Neutrophil (primary cell): ENCODE data around the gene RBMS3.

Source experiments
- H3K27ac ChIP-seq: fragments of 200-600 bp; sonication (generic); 2 replicates; pipeline ENCODE4 v1.5.1; 2016; ENCODE audit warnings: mild to moderate bottlenecking, moderate library complexity
- H3K27me3 ChIP-seq: fragments of 200-600 bp; sonication (generic); 2 replicates; pipeline ENCODE4 v1.6.0; 2016; ENCODE audit warnings: mild to moderate bottlenecking
- H3K36me3 ChIP-seq: fragments of 200-600 bp; sonication (generic); 2 replicates; pipeline ENCODE4 v1.5.1; 2017
- H3K4me1 ChIP-seq, 2 experiments: fragments of 200-600 bp in 1 of 2; sonication (generic) in 1 of 2; 1 replicate in 1 of 2; 2 replicates in 1 of 2; pipeline versions ENCODE4 v1.5.1 to v1.6.1; 2013 to 2016; ENCODE audit warnings: low read depth in 1 of 2, low read length in 1 of 2, mild to moderate bottlenecking in 1 of 2, moderate library complexity in 1 of 2; ENCODE audit not compliant: control insufficient read depth in 1 of 2, insufficient read depth in 1 of 2
- H3K4me3 ChIP-seq, 2 experiments: fragments of 200-600 bp in 1 of 2; sonication (generic) in 1 of 2; 1 replicate in 1 of 2; 2 replicates in 1 of 2; pipeline ENCODE4 v1.5.1; 2013 to 2016; ENCODE audit warnings: low read depth in 1 of 2, low read length in 1 of 2, mild to moderate bottlenecking in 1 of 2, moderate library complexity in 1 of 2
- H3K9me3 ChIP-seq: fragments of 200-600 bp; sonication (generic); 2 replicates; pipeline ENCODE4 v1.5.1; 2016
- TF ChIP-seq, protein P1 (sequence below): fragments of 200-600 bp; sonication (generic); IDR thresholded peaks from 2 replicates; pipeline ENCODE4 v1.5.1; 2016; ENCODE audit warnings: antibody characterized with exemption

RBMS3 gene

DNA sequence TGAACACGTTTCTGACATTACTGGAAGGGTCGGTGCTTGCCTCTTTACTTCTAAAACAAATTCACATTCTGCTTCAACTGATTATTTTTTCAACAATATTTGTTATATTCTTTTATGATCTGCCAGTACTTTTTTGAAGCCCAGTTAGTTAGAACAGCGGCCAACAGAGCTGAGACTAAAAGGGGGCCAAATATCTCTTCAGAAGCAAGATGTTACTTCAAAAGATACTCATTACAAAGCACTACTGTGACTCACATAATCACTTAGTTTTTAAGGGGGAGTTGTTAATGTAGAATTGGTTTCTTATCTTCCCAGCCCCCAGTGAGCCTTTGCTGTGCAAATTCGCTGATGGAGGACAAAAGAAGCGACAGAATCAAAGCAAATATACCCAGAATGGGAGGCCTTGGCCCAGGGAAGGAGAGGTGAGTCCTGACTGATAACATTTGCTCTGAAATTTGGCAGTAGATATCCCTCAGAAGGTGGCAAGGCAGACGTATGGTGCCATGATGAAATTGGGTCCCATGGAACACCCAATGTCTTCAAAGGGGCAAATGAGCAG, 587.8 kb downstream of the RBMS3 start:
- Histone ChIP-seq H3K27me3 (no peaks in the 10 kb centered on the region), H3K4me3 (no peak overlapping the region), H3K9me3 (no peaks in the 10 kb centered on the region), H3K4me1 (no peaks in the 10 kb centered on the region), H3K27ac (no peak overlapping the region), H3K36me3 (no peaks in the 10 kb centered on the region)
- TF ChIP-seq, protein P1, sequence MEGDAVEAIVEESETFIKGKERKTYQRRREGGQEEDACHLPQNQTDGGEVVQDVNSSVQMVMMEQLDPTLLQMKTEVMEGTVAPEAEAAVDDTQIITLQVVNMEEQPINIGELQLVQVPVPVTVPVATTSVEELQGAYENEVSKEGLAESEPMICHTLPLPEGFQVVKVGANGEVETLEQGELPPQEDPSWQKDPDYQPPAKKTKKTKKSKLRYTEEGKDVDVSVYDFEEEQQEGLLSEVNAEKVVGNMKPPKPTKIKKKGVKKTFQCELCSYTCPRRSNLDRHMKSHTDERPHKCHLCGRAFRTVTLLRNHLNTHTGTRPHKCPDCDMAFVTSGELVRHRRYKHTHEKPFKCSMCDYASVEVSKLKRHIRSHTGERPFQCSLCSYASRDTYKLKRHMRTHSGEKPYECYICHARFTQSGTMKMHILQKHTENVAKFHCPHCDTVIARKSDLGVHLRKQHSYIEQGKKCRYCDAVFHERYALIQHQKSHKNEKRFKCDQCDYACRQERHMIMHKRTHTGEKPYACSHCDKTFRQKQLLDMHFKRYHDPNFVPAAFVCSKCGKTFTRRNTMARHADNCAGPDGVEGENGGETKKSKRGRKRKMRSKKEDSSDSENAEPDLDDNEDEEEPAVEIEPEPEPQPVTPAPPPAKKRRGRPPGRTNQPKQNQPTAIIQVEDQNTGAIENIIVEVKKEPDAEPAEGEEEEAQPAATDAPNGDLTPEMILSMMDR = no peak

DNA sequence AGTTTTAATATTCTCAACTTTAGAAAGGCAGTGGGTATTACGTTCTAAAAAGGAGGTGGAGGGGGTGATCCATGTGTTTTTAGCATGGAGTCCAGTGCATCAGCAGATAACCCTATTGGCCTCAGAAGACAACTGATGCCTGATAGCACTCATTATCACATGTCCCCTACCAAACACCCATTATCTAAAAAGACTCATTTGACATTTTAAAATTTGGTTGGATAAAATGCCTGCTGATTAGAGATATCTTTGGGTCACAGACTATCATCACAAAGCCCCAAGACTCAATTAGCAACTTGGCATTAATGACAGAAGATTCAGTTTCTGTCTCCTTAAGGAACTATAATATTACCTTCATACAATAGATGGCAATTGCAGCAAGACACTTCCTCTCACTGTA, 589.3 kb downstream of the RBMS3 start:
- no peak overlapping the region for H3K4me3 ChIP-seq
- H3K4me1 ChIP-seq = no peaks in the 10 kb centered on the region
- H3K27me3 ChIP-seq = no peaks in the 10 kb centered on the region
- no peaks in the 10 kb centered on the region for H3K36me3 ChIP-seq
- H3K9me3 ChIP-seq = no peaks in the 10 kb centered on the region
- TF ChIP-seq, protein P1 = no peak
- no peak overlapping the region for H3K27ac ChIP-seq

DNA sequence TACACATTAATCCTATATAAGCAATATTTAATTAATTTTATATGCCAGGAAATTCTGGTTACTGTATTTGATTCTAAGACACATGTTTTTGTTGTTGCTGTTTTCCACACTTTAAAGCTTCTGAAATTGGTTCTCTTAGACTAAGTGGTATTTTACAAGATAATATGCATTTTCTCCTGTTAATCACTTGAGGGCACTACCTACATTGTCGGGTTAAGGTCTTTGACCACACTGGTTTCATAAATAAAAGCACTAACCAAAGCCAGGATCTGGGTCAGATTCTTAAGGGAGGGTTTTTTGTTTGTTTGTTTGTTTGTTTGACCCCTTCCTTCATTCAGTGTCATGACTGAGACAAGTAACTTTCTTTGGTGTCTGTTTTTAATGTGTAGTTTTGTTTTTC, 590.2 kb downstream of the RBMS3 start:
- Histone ChIP-seq H3K4me3 (no peak overlapping the region), H3K4me1 (no peaks in the 10 kb centered on the region)
- TF ChIP-seq, protein P1 = no peak

DNA sequence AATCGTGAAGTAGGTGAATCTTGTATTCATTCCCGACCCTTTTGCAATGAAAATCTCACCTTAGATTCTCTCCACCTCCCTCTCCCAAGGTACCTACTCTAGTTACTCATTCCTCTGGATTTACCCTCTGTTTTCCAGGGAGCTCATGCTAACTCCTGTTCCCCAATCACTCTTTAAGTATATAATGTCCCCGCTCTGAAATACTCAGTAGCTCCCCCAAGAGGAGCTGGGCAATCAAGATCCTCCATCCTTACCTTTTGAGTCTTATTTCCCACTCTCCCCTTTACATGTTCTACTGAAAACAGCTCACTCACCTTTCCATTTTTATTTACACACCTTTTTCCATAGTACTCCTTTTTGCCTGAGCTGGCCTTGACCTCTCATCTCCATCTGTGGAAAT, 599.9 kb downstream of the RBMS3 start:
- TF ChIP-seq, protein P1 = no peak

More for the DNA sequence above, 590.2 kb downstream of the RBMS3 start:
- Histone ChIP-seq H3K27ac (no peak overlapping the region), H3K27me3 (no peaks in the 10 kb centered on the region), H3K9me3 (no peaks in the 10 kb centered on the region), H3K36me3 (no peaks in the 10 kb centered on the region)

DNA sequence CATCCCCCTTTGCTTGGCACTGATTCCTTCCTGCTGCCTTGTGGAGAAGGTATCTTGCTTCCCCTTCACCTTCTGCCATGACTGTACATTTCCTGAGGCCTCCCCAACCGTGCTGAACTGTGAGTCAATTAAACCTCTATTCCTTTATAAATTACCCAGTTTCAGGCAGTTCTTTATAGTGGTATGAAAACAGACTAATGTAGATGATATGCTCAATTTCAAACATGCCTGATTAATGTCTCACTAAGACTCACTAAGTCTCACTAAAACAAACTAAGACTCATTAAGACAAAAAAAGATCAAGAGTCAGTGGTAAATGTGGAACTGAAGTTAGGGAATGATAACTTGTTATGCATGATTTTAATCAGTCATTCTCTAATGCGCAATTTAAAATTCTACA, 606.6 kb downstream of the RBMS3 start:
- H3K27me3 ChIP-seq = no peaks in the 10 kb centered on the region
- H3K36me3 ChIP-seq = no peaks in the 10 kb centered on the region

More for the DNA sequence above, 599.9 kb downstream of the RBMS3 start:
- Histone ChIP-seq H3K9me3 (no peaks in the 10 kb centered on the region), H3K4me1 (no peaks in the 10 kb centered on the region), H3K27me3 (no peaks in the 10 kb centered on the region), H3K27ac (no peak overlapping the region), H3K36me3 (no peaks in the 10 kb centered on the region), H3K4me3 (no peak overlapping the region)

More for the DNA sequence above, 606.6 kb downstream of the RBMS3 start:
- H3K9me3 ChIP-seq = no peaks in the 10 kb centered on the region
- H3K27ac ChIP-seq = no peak overlapping the region
- no peaks in the 10 kb centered on the region for H3K4me1 ChIP-seq
- no peak overlapping the region for H3K4me3 ChIP-seq
- TF ChIP-seq, protein P1 = no peak
